H1 (cell line): Measurements from ENCODE around the gene WWC1. TPM values are rescaled to one million over a fixed set of nuclear protein-coding genes. Genes with fewer than 3 reads are reported as not detected.

Experiments
- CTCF ChIA-PET: fragments of 300-600 bp; sonication (Branson Sonifier 250); formaldehyde crosslinking; loops from one replicate; lab custom pipeline; 2021; ENCODE audit not compliant: partially characterized antibody; lab: Charles Lee
- POLR2A ChIA-PET: fragments of 300-600 bp; sonication (Branson Sonifier 250); formaldehyde crosslinking; loops from one replicate; lab custom pipeline; 2021; ENCODE audit warnings: inconsistent platforms; ENCODE audit not compliant: partially characterized antibody; lab: Charles Lee
- DNase-seq, 2 experiments: peaks; one replicate each; pipeline versions ENCODE4 v3.0.0 to v3.0.0-alpha.2; 2010 to 2022; ENCODE audit warnings: low spot score in 2 of 2, low read depth in 1 of 2, mixed read lengths in 1 of 2
- FAIRE-seq: peaks from 2 replicates; lab custom pipeline; 2011; peaks lifted over from hg19 to GRCh38; lab: Jason Lieb, UNC
- H2AFZ ChIP-seq: 2 replicates; pipeline ENCODE4 v1.8.1; 2012; ENCODE audit warnings: low read length, inconsistent platforms
- H2AK5ac ChIP-seq: 2 replicates; pipeline ENCODE4 v1.6.1; 2013; ENCODE audit warnings: low read depth, low read length
- H2BK120ac ChIP-seq: replicated peaks from 2 replicates; pipeline ENCODE3; 2013; ENCODE audit warnings: low read depth, low read length, inconsistent platforms
- H2BK12ac ChIP-seq: 2 replicates; pipeline ENCODE4 v1.6.1; 2013; ENCODE audit warnings: low read depth, low read length
- H2BK15ac ChIP-seq: 2 replicates; pipeline ENCODE4 v1.6.1; 2013; ENCODE audit warnings: low read length
- H2BK20ac ChIP-seq: 2 replicates; pipeline ENCODE4 v1.6.1; 2013; ENCODE audit warnings: low read length
- H2BK5ac ChIP-seq: 2 replicates; pipeline ENCODE4 v1.6.1; 2013; ENCODE audit warnings: low read depth, low read length
- H3K14ac ChIP-seq: 2 replicates; pipeline ENCODE4 v1.6.1; 2013; ENCODE audit warnings: inconsistent platforms; ENCODE audit not compliant: insufficient read length
- H3K18ac ChIP-seq: 2 replicates; pipeline ENCODE4 v1.6.1; 2013; ENCODE audit warnings: low read length; ENCODE audit errors: extremely low read depth
- H3K23ac ChIP-seq: 2 replicates; pipeline ENCODE4 v1.6.1; 2013; ENCODE audit warnings: inconsistent platforms; ENCODE audit not compliant: insufficient read length
- H3K23me2 ChIP-seq: 2 replicates; pipeline ENCODE4 v1.6.1; 2013; ENCODE audit warnings: low read depth, low read length
- H3K27ac ChIP-seq: 2 replicates; pipeline ENCODE4 v1.6.1; 2011; ENCODE audit warnings: low read depth, low read length, inconsistent platforms
- H3K27me3 ChIP-seq, 4 experiments: replicated peaks in 1 of 4; 1 replicate in 1 of 4; 2 replicates in 3 of 4; pipeline versions ENCODE4 v1.6.1 to v1.8.1; 2011 to 2013; ENCODE audit warnings: low read length in 3 of 4, mild to moderate bottlenecking in 3 of 4, inconsistent platforms in 2 of 4, mixed read lengths in 2 of 4, moderate library complexity in 1 of 4; ENCODE audit not compliant: control insufficient read depth in 3 of 4, insufficient read depth in 3 of 4; ENCODE audit errors: extremely low read depth in 1 of 4
- H3K36me3 ChIP-seq, 4 experiments: 2 replicates each; pipeline versions ENCODE4 v1.6.1 to v1.8.1; 2011 to 2013; ENCODE audit warnings: mild to moderate bottlenecking in 4 of 4, low read length in 3 of 4, moderate library complexity in 2 of 4, control low read depth in 1 of 4, inconsistent platforms in 1 of 4; ENCODE audit not compliant: insufficient read depth in 4 of 4, control insufficient read depth in 2 of 4
- H3K4ac ChIP-seq: replicated peaks from 2 replicates; pipeline ENCODE3; 2013; ENCODE audit warnings: low read length, low read depth, mixed read lengths, inconsistent platforms; ENCODE audit not compliant: insufficient read length
- H3K4me1 ChIP-seq, 4 experiments: replicated peaks in 1 of 4; 1 replicate in 1 of 4; 2 replicates in 3 of 4; pipeline versions ENCODE4 v1.6.1 to v1.8.1; 2011 to 2013; ENCODE audit warnings: low read length in 3 of 4, inconsistent platforms in 2 of 4, mixed read lengths in 1 of 4; ENCODE audit not compliant: insufficient read depth in 4 of 4, control insufficient read depth in 3 of 4
- H3K4me2 ChIP-seq, 2 experiments: 2 replicates each; pipeline versions ENCODE4 v1.6.1 to v1.8.1; 2011 to 2013; ENCODE audit warnings: low read depth in 2 of 2, low read length in 2 of 2, control low read depth in 1 of 2, inconsistent platforms in 1 of 2, mild to moderate bottlenecking in 1 of 2; ENCODE audit not compliant: insufficient read depth in 1 of 2
- H3K4me3 ChIP-seq, 4 experiments: fragments of 200-600, 300-600 bp in 1 of 4; sonication (generic), shearing (Covaris generic), sonication (Bioruptor Twin) in 1 of 4; 2 replicates each; pipeline versions ENCODE4 v1.5.1 to v1.8.1; 2011 to 2016; ENCODE audit warnings: low read length in 4 of 4, low read depth in 3 of 4, control low read depth in 2 of 4, inconsistent platforms in 2 of 4, mild to moderate bottlenecking in 2 of 4, mixed read lengths in 1 of 4, moderate library complexity in 1 of 4; ENCODE audit not compliant: insufficient read depth in 2 of 4; ENCODE audit errors: extremely low read depth in 1 of 4
- H3K56ac ChIP-seq: replicated peaks from 2 replicates; pipeline ENCODE3; 2013; ENCODE audit warnings: low read depth, mild to moderate bottlenecking, mixed read lengths, low read length, inconsistent platforms; ENCODE audit not compliant: insufficient read length
- H3K79me1 ChIP-seq: 2 replicates; pipeline ENCODE4 v1.6.1; 2013; ENCODE audit warnings: low read depth, low read length, control low read depth
- H3K79me2 ChIP-seq, 2 experiments: 2 replicates each; pipeline versions ENCODE4 v1.6.1 to v1.8.1; 2012 to 2013; ENCODE audit warnings: low read length in 2 of 2, mild to moderate bottlenecking in 2 of 2, inconsistent platforms in 1 of 2; ENCODE audit not compliant: insufficient read depth in 2 of 2, control insufficient read depth in 1 of 2
- H3K9ac ChIP-seq, 4 experiments: replicated peaks in 1 of 4; 1 replicate in 1 of 4; 2 replicates in 3 of 4; pipeline versions ENCODE4 v1.6.1 to v1.8.1; 2011 to 2013; ENCODE audit warnings: low read depth in 3 of 4, low read length in 3 of 4, control low read depth in 2 of 4, mild to moderate bottlenecking in 2 of 4, moderate library complexity in 2 of 4, inconsistent platforms in 1 of 4; ENCODE audit errors: extremely low read depth in 1 of 4
- H3K9me3 ChIP-seq, 2 experiments: 2 replicates each; pipeline versions ENCODE4 v1.6.1 to v1.8.1; 2012 to 2013; ENCODE audit warnings: mild to moderate bottlenecking in 2 of 2, moderate library complexity in 2 of 2, control low read depth in 1 of 2, inconsistent platforms in 1 of 2, low read depth in 1 of 2, low read length in 1 of 2, mixed read lengths in 1 of 2; ENCODE audit not compliant: insufficient read depth in 2 of 2
- H4K20me1 ChIP-seq, 2 experiments: replicated peaks in 1 of 2; 2 replicates each; pipeline versions ENCODE3 to v1.8.1; 2011 to 2013; ENCODE audit warnings: inconsistent platforms in 2 of 2, low read length in 2 of 2, mild to moderate bottlenecking in 1 of 2; ENCODE audit not compliant: insufficient read depth in 2 of 2, control insufficient read depth in 1 of 2
- H4K5ac ChIP-seq: 2 replicates; pipeline ENCODE4 v1.6.1; 2013; ENCODE audit warnings: low read length, low read depth, mixed read lengths, inconsistent platforms; ENCODE audit not compliant: insufficient read length
- H4K8ac ChIP-seq: 2 replicates; pipeline ENCODE4 v1.8.0; 2013; ENCODE audit warnings: mild to moderate bottlenecking, moderate library complexity, low read length, inconsistent platforms; ENCODE audit not compliant: insufficient read depth; ENCODE audit errors: extremely low read depth
- H4K91ac ChIP-seq: replicated peaks from 2 replicates; pipeline ENCODE3; 2013; ENCODE audit warnings: low read length, mixed read lengths, inconsistent platforms; ENCODE audit not compliant: insufficient read length
- BCL11A ChIP-seq, 2 experiments: IDR thresholded peaks; one replicate each; pipeline ENCODE4 v1.6.1; 2011; ENCODE audit warnings: low read depth in 2 of 2, low read length in 2 of 2, mild to moderate bottlenecking in 2 of 2
- CBX8 ChIP-seq: fragments of 300-800, 300-1000 bp; sonication (generic); IDR thresholded peaks from 2 replicates; pipeline ENCODE4 v1.7.1; 2016; ENCODE audit warnings: low read depth, low read length, borderline replicate concordance
- CEBPB ChIP-seq: IDR thresholded peaks from 2 replicates; pipeline ENCODE4 v1.6.1; 2012; ENCODE audit warnings: low read depth, low read length
- CHD1 ChIP-seq: IDR thresholded peaks from 2 replicates; pipeline ENCODE4 v1.6.1; 2012; ENCODE audit warnings: low read depth, low read length, improper control_type of control experiment
- CTBP2 ChIP-seq: IDR thresholded peaks from 2 replicates; pipeline ENCODE4 v1.7.0; 2011; ENCODE audit warnings: borderline replicate concordance, mild to moderate bottlenecking, moderate library complexity, mixed read lengths, low read length; ENCODE audit not compliant: insufficient read depth, insufficient read length
- EP300 ChIP-seq, 2 experiments: IDR thresholded peaks; 1 replicate in 1 of 2; 2 replicates in 1 of 2; pipeline ENCODE4 v1.6.1; 2011 to 2012; ENCODE audit warnings: low read depth in 2 of 2, low read length in 2 of 2, mild to moderate bottlenecking in 2 of 2, borderline replicate concordance in 1 of 2, inconsistent platforms in 1 of 2, moderate library complexity in 1 of 2
- JUN ChIP-seq: IDR thresholded peaks from 2 replicates; pipeline ENCODE4 v1.6.1; 2011; ENCODE audit warnings: low read depth, mild to moderate bottlenecking, improper control_type of control experiment, low read length
- RXRA ChIP-seq: IDR thresholded peaks from 2 replicates; pipeline ENCODE4 v1.6.1; 2011; ENCODE audit warnings: low read depth, mild to moderate bottlenecking, low read length, moderate library complexity; ENCODE audit not compliant: insufficient read depth
- SAP30 ChIP-seq: fragments of 300-600 bp; sonication (generic); IDR thresholded peaks from 2 replicates; pipeline ENCODE4 v1.7.1; 2012; ENCODE audit warnings: low read length, moderate library complexity, mild to moderate bottlenecking, inconsistent platforms; ENCODE audit not compliant: insufficient read depth, insufficient replicate concordance
- SIN3A ChIP-seq, 2 experiments: IDR thresholded peaks in 1 of 2; conservative IDR thresholded peaks in 1 of 2; 2 replicates each; pipeline ENCODE4 v1.6.1; 2011 to 2012; ENCODE audit warnings: low read length in 2 of 2, improper control_type of control experiment in 1 of 2, low read depth in 1 of 2, mild to moderate bottlenecking in 1 of 2
- SP1 ChIP-seq: IDR thresholded peaks from 2 replicates; pipeline ENCODE4 v1.6.1; 2011; ENCODE audit warnings: low read depth, low read length
- SP4 ChIP-seq: IDR thresholded peaks from 2 replicates; pipeline ENCODE4 v1.6.1; 2012; ENCODE audit warnings: low read length, inconsistent platforms
- TAF7 ChIP-seq: optimal IDR thresholded peaks from 2 replicates; pipeline ENCODE3; 2011; ENCODE audit warnings: low read depth, mild to moderate bottlenecking, inconsistent platforms, low read length, moderate library complexity, borderline replicate concordance
- WGBS, 2 experiments: shearing (Covaris generic) in 1 of 2; methylation state at CpG; one replicate each; pipeline versions ENCODE4 v1.1.6 to v1.1.7; 2013 to 2015; ENCODE audit warnings: low lambda C conversion rate in 2 of 2, mixed read lengths in 2 of 2, inconsistent platforms in 1 of 2, low coverage in 1 of 2, missing lambda C conversion rate in 1 of 2; ENCODE audit not compliant: insufficient replicate concordance in 2 of 2, insufficient coverage in 1 of 2, insufficient read length in 1 of 2; ENCODE audit errors: extremely low coverage in 1 of 2, missing lambda C conversion rate in 1 of 2; 5-methylcytosine and 5-hydroxymethylcytosine counted together
- polyA plus RNA-seq, 7 experiments: library from polyadenylated mRNA; depleted of rRNA in 3 of 7; stranded (reverse) in 5 of 7; unstranded in 2 of 7; fragments of >200 nt in 5 of 7; fragments of 200-250 nt in 2 of 7; gene quantifications; 1 replicate in 5 of 7; 2 replicates in 1 of 7; 4 replicates in 1 of 7; pipeline versions ENCODE4 v1.2.1 to v1.2.3, GENCODE V29; 2011 to 2013; ENCODE audit warnings: missing spikeins in 2 of 7, mixed read lengths in 2 of 7
- total RNA-seq: library from RNA; stranded (reverse); fragmentation: NEBNext Ultra II Directional; extraction: Animal tissue kit (Norgen Biotek cat#: 25700); gene quantifications from 2 replicates; pipeline ENCODE4 v1.2.1, GENCODE V29; 2021

WWC1 gene
- total and polyA plus RNA-seq, 2 of the 8 experiments (the other 6 are each of a cell fraction or from before 2014, with no cell fraction given): 16.4 to 41.1 TPM

DNA sequence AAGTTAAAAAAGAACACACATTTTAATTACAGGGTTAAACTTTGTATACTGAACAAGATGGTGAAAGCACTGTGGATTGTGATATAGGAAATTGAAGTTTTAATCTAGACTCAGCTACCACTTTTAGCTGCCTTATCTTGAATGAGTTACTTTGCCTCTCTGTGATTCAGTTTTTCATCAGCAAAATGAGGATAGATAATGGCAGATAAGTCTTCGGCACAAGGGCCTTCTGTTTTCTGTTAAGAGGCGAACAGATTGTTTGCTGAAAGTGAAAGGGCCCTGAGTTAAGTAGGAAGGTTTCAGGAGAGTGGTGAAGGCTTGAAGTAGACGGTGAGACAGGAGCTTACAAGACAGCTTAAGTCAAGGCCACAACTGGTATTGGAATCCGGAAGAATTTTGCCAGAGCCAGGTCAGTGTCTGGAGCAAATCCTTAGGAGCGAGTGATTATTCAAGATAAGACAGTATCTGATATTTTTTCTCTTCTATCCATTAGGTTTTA, 202.7 kb downstream of the WWC1 start:
- H3K27ac ChIP-seq: no peak overlapping the region
- CTCF ChIA-PET: interaction anchor here (0.6 kb wide), 1 partner anchor 245 kb away, joined by 3 read pairs; no protein-coding TSS in a partner anchor
- WGBS, 2 experiments: 92% methylated on average over 5 of the region's 5 CpGs; no CpG with 5 or more reads in 1 of the 2 experiments

More for the DNA sequence above, 202.7 kb downstream of the WWC1 start:
- Histone ChIP-seq H3K18ac (no peak overlapping the region), H3K4me3 (no peak overlapping the region), H3K27me3 (no peaks in the 10 kb centered on the region), H3K14ac (no peak overlapping the region), H3K79me1 (no peaks in the 10 kb centered on the region), H2BK120ac (no peak overlapping the region), H3K4me2 (no peak overlapping the region), H2BK12ac (no peak overlapping the region), H3K4me1 (no peaks in the 10 kb centered on the region), H3K23ac (no peak overlapping the region), H2BK20ac (no peak overlapping the region), H3K9ac (no peak overlapping the region), H3K79me2 (no peaks in the 10 kb centered on the region), H2AK5ac (no peak overlapping the region), H3K9me3 (no peaks in the 10 kb centered on the region), H3K4ac (no peak overlapping the region), H4K5ac (no peak overlapping the region), H4K8ac (no peak overlapping the region), H3K56ac (no peak overlapping the region), H4K20me1 (peaks cover 0 to 4% of the 10 kb centered on the region in 2 experiments), H3K23me2 (no peaks in the 10 kb centered on the region), H2BK15ac (no peak overlapping the region), H3K36me3 (peaks cover 13 to 93% (median 68%) of the 10 kb centered on the region in 4 experiments), H2BK5ac (no peak overlapping the region), H2AFZ (no peak overlapping the region), H4K91ac (no peak overlapping the region)
- no peak for FAIRE-seq
- POLR2A ChIA-PET: no interaction called here
- no peak for TF ChIP-seq SIN3A (conservative IDR thresholded peaks at IDR 0.05 in 1 of 2, IDR thresholded peaks at IDR 0.05 in 1 of 2; ENCODE audit: low read depth in 1 of 2, low read length in 2 of 2)
- TF ChIP-seq SAP30: no peak
- no peak for TF ChIP-seq CBX8
- TF ChIP-seq TAF7: no peak
- TF ChIP-seq RXRA: no peak
- no peak for TF ChIP-seq JUN
- no peak for TF ChIP-seq SP1
- TF ChIP-seq BCL11A (IDR thresholded peaks at IDR 0.05; ENCODE audit: low read depth in 2 of 2, low read length in 2 of 2): no peak
- TF ChIP-seq CTBP2: no peak
- TF ChIP-seq CHD1: no peak
- TF ChIP-seq EP300 (IDR thresholded peaks at IDR 0.05; ENCODE audit: borderline replicate concordance in 1 of 2, low read depth in 2 of 2, low read length in 2 of 2): no peak
- TF ChIP-seq CEBPB: no peak
- no peak for TF ChIP-seq SP4
- no peak for DNase-seq
